Testis (tissue), 2 donors: ENCODE measurements around the gene ITPKA.

Experiments
- CTCF ChIP-seq, 3 experiments: fragments of 450-650 bp in 2 of 3; fragments of 200-600 bp in 1 of 3; sonication (generic) in 1 of 3; IDR thresholded peaks; one replicate each; pipeline ENCODE4 v1.5.1; 2016 to 2019; ENCODE audit warnings: antibody characterized with exemption in 3 of 3, mild to moderate bottlenecking in 2 of 3, moderate library complexity in 1 of 3
- POLR2A ChIP-seq: fragments of 450-650 bp; IDR thresholded peaks from one replicate; pipeline ENCODE4 v1.6.1; 2017; ENCODE audit warnings: antibody characterized with exemption, mild to moderate bottlenecking, moderate library complexity

GRCh38 chr15:41464889-41465580, 28.6 kb upstream of the ITPKA start:
- TF ChIP-seq POLR2A (no peak), CTCF (IDR thresholded peaks at IDR 0.05) (no peak)
